Coronary artery (tissue), 2 donors: ENCODE results near the gene STAP1.

Experiments used
- DNase-seq: peaks from one replicate; pipeline ENCODE4 v3.0.0-alpha.2; 2017; ENCODE audit warnings: low spot score
- H3K27ac ChIP-seq, 2 donors: fragments of 200-600 bp; sonication (generic); one replicate each; pipeline ENCODE4 v1.5.1; 2016 to 2019
- H3K4me3 ChIP-seq: fragments of 200-600 bp; sonication (generic); 2 replicates; pipeline ENCODE4 v1.5.1; 2016; ENCODE audit warnings: mild to moderate bottlenecking, moderate library complexity
- TF ChIP-seq, protein P1 (sequence below): fragments of 200-600 bp; sonication (generic); IDR thresholded peaks from one replicate; pipeline ENCODE4 v1.5.1; 2019; ENCODE audit warnings: antibody characterized with exemption

The STAP1 gene

DNA sequence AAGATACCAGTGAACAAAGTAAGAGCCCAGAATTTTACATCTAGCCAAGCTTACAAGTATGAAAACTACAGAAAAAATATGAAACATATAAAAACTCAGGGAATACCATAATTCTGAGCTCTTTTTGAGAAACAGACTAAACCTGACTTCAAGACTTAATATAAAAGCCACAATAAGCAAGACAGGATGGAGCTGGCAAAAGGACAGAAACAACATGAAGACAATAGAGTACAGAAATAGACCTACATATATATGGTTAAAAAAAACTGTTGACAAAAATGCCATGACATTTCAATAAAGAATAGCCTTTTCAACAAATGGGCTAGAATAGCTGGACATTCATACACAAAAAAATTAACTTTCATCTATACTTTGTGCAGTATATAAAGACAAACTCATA lies 93.0 kb downstream of the STAP1 start:
- no peak for DNase-seq
- no peak overlapping the region for H3K4me3 ChIP-seq
- TF ChIP-seq, protein P1, sequence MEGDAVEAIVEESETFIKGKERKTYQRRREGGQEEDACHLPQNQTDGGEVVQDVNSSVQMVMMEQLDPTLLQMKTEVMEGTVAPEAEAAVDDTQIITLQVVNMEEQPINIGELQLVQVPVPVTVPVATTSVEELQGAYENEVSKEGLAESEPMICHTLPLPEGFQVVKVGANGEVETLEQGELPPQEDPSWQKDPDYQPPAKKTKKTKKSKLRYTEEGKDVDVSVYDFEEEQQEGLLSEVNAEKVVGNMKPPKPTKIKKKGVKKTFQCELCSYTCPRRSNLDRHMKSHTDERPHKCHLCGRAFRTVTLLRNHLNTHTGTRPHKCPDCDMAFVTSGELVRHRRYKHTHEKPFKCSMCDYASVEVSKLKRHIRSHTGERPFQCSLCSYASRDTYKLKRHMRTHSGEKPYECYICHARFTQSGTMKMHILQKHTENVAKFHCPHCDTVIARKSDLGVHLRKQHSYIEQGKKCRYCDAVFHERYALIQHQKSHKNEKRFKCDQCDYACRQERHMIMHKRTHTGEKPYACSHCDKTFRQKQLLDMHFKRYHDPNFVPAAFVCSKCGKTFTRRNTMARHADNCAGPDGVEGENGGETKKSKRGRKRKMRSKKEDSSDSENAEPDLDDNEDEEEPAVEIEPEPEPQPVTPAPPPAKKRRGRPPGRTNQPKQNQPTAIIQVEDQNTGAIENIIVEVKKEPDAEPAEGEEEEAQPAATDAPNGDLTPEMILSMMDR: no peak
- H3K27ac ChIP-seq: no peak overlapping the region
